Adipose tissue (tissue), 3 donors: Measurements from ENCODE around the gene PCOLCE2. TPM values are rescaled to one million over a fixed set of nuclear protein-coding genes. Genes with fewer than 3 reads are reported as not detected.

Source experiments
- H3K27ac ChIP-seq: one replicate; pipeline ENCODE4 v1.5.1; 2013; ENCODE audit warnings: low read depth, low read length
- WGBS, 3 donors: extraction: QIAGEN DNeasy Blood & Tissue Kit; methylation state at CpG; one replicate each; pipeline ENCODE4 v1.1.7; 2013; 5-methylcytosine and 5-hydroxymethylcytosine counted together
- polyA plus RNA-seq, 3 donors: library from polyadenylated mRNA; stranded (reverse); fragments of 200-250 nt; gene quantifications; one replicate each; pipeline ENCODE4 v1.2.3, GENCODE V29; 2013
- donor health status: healthy with polysubstance abuse.
- donor health status: Bipolar disorder and iron deficiency.
- donor health status: healthy.

PCOLCE2 gene, protein sequence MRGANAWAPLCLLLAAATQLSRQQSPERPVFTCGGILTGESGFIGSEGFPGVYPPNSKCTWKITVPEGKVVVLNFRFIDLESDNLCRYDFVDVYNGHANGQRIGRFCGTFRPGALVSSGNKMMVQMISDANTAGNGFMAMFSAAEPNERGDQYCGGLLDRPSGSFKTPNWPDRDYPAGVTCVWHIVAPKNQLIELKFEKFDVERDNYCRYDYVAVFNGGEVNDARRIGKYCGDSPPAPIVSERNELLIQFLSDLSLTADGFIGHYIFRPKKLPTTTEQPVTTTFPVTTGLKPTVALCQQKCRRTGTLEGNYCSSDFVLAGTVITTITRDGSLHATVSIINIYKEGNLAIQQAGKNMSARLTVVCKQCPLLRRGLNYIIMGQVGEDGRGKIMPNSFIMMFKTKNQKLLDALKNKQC
- 100 to 1,000 TPM in 2 of 3 donors, 1 to 10 TPM in 1; 8.0 to 132 (median 114) TPM for polyA plus RNA-seq

DNA sequence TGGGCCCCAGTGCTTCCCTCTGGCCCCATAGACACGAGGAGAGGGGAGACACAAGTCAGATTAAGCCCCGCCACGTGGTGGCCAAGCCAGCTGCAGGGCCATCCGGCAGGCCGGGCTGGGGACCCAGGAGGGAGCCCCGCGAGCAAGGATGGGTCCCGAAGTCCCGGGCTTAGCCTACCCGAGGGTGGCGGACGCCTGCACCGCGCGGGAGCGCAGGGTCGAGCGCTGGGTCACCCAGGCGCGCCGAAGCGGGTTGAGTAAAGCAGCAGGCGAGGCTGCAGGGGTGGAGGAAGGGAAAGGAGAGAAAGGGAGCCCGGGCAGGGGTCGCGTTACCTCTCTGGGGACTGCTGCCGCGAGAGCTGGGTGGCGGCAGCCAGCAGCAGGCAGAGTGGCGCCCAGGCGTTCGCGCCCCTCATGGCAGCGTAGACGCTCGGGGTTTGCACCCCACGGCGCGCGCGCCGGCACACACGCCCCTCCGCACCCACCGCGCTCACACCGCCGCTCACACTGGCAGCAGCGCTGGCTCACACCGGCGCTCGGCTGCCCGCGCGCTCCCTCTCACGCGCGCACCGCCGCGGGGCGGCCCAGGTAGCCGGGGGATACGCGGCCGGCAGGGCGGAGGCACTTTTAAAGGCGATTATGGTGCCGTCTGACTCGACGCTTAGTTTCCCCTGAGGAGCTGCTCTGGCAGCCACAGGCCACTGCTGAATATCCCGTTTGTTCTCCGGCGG lies at the start of gene PCOLCE2:
TSS of gene PCOLCE2 (minus strand) at position 603 of the 731 bp plus-strand sequence. CDS start at position 416, 187 bp downstream.
- no peak within 1 kb of the TSS for H3K27ac ChIP-seq
- WGBS, 3 donors: 0 to 1% (median 0%) methylated on average over 46 to 74 of the region's 74 CpGs

DNA sequence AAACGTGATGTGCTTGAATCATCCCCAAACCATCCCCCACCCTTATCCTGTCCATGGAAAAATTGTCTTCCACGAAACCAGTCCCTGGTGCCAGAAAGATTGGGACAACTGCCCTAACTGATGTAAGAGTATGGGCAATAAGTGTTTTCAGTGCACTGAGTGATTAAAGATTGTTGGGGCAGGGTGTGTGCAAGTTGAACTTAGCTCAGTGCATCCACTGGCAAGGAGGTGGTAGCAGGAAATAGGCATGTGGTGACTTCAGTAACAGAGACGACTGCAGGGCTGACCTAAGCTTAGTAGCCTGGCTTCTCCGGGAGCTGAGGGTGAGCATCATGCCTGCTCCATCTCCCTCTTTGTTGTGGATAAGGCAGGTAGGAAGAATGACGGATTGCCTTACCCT lies 47.1 kb upstream of the PCOLCE2 start:
- H3K27ac ChIP-seq: no peak overlapping the region
- WGBS, 3 donors: 65 to 76% (median 73%) methylated on average over 5 of the region's 5 CpGs

DNA sequence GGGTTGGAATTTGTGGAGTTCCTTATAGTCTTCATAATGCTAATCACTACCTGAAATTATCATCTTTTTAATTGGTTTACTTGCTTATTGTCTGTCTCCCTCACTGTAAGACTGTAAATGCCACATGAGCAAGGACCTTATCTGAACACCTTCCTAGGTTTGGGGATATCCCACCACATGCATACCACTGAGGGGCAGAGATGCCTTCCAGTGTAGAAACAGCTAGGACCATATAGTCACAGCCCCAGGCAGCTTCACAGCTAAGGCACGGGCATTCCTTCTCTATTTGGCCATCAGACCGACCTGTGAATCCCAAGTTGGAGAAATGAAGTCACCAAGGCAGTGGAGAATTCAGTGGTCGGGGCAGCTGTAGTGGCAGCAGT lies 46.0 kb upstream of the PCOLCE2 start:
- no peak overlapping the region for H3K27ac ChIP-seq
- WGBS, 3 donors: 84 to 91% (median 90%) methylated on average over 3 of the region's 3 CpGs

DNA sequence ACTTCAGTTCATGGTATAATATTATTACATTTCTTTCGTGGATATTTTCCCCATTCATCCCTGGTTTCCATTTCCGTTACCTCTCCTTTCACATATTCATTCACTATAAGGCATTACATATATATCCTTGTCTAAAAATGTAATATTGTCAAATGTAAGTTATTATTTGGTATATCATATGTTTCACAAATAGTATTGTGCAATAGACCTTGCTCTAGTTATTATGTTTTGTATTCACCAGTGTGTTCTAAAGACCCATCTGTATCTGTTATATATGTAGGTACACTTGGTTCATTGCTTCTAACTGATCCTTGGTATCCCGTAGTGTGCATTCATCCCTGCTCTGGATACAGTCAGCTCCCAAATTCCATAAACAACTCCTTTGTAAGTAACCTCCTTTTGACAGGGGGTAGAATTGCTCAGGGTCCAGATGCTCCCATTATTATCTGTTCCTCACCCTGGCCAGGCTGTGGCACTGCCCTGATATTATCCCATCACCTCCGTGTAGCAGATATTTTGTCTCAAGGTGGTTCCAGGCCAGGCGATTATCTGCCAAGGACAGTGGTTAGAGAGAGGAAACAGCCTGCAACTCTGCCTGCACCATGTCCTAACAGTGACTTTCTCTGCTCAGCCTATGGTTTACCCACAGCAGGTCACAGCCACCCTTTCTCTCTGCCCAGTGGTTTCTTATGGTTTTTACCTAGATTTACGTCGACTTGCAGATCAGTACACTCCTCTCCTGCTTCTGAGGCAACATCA lies 45.4 kb upstream of the PCOLCE2 start:
- WGBS, 3 donors: 75 to 87% (median 81%) methylated on average over 7 of the region's 7 CpGs
- no peak overlapping the region for H3K27ac ChIP-seq

DNA sequence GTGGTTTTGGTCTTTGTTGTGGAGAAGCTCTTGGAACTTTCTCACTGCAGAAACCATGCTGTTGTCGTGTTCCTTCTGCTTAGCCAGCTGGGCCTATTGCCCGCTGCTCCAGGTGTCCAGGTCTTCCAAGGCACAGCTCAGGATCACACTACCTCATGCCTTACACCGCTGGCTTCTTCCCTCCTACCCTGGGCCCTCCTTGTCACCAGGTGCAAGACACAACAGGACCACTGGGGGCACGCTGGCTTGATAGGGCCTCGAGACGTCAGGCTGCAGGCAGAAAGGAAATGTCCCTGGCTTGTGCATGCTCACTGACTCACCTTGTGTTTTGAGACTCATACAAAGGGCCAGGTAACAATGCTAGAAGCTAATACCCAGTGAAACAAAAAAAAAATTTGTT lies 42.3 kb upstream of the PCOLCE2 start:
- no peak overlapping the region for H3K27ac ChIP-seq
- WGBS, 3 donors: 71 to 73% (median 71%) methylated on average over 6 of the region's 6 CpGs

DNA sequence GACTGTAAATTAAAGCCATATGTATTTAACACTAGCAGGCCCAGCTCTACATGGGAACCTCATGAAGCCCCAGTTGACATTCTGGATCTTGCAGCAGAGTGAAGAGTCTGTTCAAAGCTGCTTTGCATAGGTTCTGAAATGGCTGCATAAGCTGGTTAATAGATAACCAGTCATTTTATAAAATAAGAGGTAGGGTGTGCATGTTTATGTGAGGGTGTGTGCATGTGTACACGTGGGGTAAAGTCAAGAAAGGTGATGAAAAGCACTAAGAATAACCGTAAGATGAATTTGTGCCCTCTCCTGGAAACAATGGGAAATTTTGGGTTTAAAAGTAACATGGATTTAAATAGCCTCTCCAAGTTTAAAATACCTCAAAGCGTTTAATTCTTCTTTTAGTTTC lies 41.6 kb upstream of the PCOLCE2 start:
- H3K27ac ChIP-seq: no peak overlapping the region
- WGBS, 3 donors: 43 to 72% (median 59%) methylated on average over 3 of the region's 3 CpGs

DNA sequence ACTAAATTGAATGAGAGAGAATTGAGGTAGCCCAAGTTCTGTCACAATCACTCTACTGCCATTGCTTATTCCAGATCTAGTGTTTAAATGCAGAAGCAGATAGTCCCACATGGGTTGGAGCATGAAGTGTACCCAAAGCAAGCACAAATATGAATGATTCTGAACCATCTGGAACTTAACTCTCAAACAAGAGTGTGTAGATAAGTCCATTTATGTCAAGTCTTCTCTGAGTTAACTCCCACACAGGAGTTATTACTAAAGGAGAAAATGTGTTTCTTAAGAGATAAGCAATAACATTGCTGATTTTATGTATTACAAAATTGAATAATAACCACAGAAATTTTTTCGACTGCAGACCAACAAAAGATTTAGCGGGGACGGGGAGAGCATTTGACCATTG lies 41.0 kb upstream of the PCOLCE2 start:
- 63 to 90% (median 77%) methylated on average over 3 of the region's 3 CpGs for WGBS, 3 donors
- H3K27ac ChIP-seq: no peak overlapping the region

DNA sequence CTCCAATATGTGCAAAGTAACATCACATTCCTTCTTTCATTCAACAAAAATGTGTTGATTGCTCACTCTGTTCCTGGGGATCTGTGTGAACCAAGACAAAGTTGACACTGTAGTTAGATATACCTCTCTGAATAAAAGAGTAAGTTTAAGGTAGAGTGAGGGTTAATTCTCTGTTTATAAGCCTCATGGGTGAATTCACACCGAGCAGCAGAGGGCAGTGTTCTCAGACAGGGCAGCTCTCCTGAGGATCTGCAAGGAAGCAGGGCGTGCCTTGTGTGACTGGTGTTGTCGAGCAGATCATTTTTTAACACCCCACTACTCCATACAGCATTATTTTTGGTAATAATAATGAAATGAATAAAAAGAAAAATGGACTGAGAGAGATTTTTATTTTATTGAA lies 40.2 kb upstream of the PCOLCE2 start:
- no peak overlapping the region for H3K27ac ChIP-seq
- 20 to 28% (median 20%) methylated on average over 3 of the region's 3 CpGs for WGBS, 3 donors

DNA sequence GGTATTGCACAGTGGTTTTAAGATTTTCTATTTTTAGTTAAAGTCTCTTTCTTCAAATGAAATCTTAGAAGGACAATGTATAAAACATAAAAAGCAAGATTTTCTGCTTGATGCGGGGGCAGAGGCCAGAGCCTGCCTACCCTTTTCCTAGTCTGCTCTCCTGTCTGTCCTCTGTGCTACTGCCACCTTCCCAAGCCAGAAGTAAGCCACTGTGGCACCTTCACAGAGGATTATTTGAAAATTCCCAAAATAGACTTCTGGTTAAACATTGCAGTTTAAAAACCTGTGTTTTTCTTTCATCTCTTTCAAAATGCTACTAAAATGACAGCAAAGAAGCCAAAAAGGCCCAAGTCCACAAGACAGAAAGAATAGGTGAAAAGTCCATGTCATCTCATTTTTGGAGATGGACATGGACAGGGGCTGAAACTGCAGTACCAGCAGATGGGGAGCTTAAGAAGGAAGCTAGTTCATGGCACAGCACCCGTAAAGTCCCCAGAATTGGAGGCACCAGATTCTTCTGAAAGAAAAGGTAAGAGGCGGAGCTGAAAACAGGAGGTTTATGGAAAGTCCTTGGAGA lies 37.6 kb upstream of the PCOLCE2 start:
- WGBS, 3 donors: 91 to 97% (median 91%) methylated on average over 3 of the region's 3 CpGs
- H3K27ac ChIP-seq: no peak overlapping the region

DNA sequence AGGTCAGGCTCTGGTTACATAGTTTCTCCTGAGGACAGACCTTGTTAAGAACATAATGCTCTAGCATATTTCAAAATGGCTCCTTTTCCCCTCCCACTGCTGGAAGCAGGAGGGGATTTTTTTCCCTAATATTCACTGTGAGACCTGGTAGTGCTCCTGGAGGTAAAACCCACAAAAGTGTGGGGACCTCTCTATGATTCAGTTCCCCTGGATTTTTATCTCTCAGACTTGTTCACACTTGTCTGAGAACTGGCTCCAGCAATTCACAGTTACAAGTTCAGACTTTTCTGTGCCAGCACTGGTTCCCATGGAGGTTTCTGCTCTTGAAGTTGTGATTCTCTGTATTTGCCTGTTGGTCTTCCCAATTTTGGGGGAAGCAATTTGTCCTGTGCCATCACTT lies 36.3 kb upstream of the PCOLCE2 start:
- H3K27ac ChIP-seq: no peak overlapping the region

DNA sequence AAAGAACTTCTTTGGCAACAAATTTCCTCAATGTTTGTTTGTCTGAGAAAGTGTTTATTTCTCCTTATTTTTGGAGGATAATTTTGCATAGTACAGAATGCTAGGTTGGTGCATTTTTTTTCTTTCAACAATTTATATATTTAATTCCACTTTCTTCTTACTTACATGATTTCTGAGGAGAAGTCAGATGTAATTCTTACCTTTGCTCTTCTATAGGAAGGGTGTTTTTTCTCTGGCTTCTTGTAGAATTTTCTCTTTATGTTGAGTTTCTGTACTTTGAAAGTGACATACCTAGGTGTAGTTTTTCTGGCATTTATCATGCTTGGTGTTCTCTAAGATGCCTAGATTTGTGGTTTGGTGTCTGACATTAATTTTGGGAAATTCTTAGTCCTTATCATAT lies 34.8 kb upstream of the PCOLCE2 start:
- no peak overlapping the region for H3K27ac ChIP-seq

DNA sequence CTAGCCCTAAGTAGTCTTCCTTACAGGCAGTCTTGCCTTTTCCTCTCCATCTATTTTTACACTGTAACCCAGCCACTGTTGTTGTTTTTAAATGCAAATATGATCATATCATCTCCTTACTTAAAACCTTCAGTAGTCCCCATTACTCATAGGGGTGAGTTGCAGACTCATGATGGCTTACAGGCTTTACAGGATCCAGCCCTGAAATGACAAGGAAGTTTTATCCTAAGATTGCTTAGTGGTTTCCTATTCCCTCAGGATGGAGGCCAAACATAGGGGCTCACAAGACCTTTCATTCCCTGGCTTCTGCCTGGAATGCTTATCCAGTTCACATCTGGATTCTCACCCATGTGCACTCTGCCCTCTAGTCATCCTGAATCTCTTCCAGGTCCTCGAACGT lies 27.7 kb upstream of the PCOLCE2 start:
- 58 to 72% (median 61%) methylated on average over 2 of the region's 2 CpGs for WGBS, 3 donors
- no peak overlapping the region for H3K27ac ChIP-seq

DNA sequence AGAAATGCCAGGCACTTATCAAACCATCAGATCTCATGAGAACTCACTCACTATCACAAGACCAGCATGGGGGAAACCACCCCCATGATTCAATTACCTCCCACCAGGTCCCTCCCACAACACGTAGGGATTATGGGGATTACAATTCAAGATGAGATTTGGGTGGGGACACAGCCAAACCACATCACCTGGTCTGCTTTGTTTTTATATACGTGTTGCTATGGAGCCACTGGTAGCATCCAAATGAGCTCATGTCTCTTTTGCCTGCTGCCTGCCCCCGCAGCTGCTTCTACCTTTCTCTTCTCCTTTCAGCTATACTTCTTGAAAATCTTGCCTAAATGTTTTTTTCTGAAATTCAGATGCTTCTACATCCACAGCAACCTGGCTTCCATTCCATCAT lies 26.8 kb upstream of the PCOLCE2 start:
- 83 to 93% (median 89%) methylated on average over 3 of the region's 3 CpGs for WGBS, 3 donors
- H3K27ac ChIP-seq: no peak overlapping the region

DNA sequence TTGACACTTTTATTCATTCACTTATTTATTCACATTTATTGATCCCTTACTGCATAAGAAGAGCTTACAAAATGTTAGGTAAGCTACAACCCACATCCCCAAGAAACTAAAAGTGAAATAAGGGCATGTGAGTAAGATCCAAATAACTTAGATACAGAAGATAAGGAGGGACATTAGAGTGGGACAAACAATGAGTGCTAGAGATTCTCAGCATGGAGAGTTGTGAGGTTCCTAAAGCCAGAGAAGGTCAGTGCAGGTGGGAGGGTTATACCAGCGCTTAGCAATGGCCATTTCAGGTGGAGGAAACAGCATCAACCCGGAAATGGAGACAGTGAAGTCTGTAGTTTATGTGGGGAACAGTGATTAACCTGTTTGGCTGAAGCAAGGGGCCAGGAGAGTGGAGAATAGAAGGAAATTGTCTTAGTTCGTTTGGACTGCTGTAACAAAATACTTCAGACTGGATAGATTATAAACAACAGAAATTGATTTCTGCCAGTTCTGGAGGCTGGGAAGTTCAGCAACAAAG lies 25.5 kb upstream of the PCOLCE2 start:
- WGBS, 3 donors: 50 to 60% (median 51%) methylated on average over 3 of the region's 3 CpGs
- no peak overlapping the region for H3K27ac ChIP-seq

DNA sequence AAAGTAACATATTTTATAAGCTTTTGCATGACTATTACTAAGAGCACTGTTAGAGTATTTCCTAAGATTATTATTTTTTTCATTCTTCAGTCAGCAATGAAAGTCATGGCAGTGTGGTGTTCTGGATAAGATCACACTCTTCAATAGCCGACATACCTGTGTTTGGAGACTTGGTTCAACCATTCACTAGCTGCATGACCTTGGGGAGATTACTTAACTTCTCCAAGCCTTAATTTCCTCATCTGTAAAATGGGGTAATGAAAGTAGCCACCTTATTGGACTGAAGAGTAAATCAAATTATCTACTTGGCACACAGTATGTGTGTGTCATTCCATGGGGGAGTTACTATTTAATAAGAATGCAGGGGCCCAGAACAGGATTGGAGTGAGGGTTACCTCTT lies 24.5 kb upstream of the PCOLCE2 start:
- no peak overlapping the region for H3K27ac ChIP-seq
- WGBS, 3 donors: 62 to 76% (median 75%) methylated on average over 1 of the region's 1 CpG

DNA sequence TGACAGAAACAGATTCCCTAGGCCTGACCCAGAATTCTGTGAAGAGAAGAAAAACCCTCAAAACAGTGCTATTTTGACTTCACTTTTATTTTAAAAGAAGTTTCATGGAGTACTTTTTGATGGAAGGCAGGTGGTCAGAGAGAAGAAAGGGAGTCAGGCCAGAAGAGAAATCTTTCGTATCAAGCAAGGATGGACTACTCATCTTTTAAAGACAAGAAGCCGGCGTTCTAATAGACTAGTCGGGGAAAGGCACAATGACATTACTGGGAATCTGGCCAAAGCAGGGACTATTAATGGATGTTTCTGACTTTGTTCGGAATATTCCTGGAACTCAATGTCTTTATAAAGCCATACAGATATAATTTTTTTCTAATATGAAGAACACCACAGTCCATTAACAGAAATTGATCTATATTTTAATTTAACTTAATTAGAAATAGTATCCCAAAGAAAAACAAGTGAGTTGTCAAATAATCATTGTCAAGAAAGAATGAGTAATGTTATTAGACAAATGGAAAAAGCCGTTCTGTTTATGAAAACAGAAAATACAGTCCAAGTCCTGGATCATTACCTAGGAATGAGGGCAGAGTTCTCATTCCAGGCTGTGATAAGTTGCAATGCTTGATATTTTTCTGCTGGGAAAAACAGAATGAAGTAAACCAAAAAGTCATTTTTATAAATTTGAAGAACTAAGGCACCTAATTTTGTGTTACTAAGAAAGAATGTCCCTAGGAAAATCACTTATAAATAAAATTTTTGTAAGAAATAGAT lies 23.7 kb upstream of the PCOLCE2 start:
- 49 to 60% (median 55%) methylated on average over 6 of the region's 6 CpGs for WGBS, 3 donors
- no peak overlapping the region for H3K27ac ChIP-seq

DNA sequence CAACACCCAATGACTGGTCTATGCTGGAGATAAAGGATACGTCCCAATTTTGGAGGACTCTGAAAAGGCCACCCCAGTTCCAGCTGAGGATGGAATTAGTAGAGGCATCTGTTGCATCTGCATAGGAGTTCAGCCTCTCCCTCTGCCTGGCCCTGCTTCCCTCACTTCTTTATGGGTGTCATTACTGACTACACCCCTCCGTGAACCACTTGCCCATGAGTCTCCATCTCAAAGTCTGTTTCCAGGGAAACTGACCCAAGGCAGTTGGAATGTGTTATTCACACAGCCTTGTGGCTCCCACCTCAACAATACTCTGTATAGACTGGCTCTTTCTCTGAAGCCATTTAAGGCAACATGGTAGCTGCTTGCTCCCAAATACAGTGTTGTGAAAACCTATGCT lies 21.4 kb upstream of the PCOLCE2 start:
- H3K27ac ChIP-seq: no peak overlapping the region
- WGBS, 3 donors: 63 to 68% (median 64%) methylated on average over 2 of the region's 2 CpGs

DNA sequence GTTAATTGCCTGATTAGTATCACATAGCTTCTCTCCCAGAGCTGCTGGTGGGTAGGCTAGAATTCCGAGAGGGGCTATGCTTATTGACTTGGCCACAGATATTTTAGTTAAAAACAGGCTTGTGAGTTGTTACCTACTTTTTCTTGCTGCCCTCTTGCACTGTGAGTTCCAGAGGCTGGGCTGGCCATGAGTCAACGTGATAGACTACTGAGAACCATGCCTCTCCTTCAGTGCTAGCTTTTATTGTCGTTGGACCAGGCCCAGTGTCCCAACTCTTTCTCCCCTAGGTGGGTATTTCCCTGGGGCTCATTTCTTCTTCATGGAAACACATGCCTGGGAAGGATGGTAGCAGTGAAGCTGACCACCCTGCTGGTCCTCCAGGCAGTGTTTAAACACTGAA lies 20.4 kb upstream of the PCOLCE2 start:
- 82 to 95% (median 87%) methylated on average over 3 of the region's 3 CpGs for WGBS, 3 donors
- H3K27ac ChIP-seq: no peak overlapping the region
